ENCODE data around the gene GTPBP4. TPM values are rescaled to one million over a fixed set of nuclear protein-coding genes. Genes with fewer than 3 reads are reported as not detected.

Gene GTPBP4
- total and polyA plus RNA-seq, 2 of the 8 experiments (the other 6 are each of a cell fraction or from before 2014, with no cell fraction given), result 16.9 to 98.1 TPM

GRCh38 chr10:985361-985760 lies 2.9 kb upstream of the GTPBP4 start:
- no peak overlapping the region for H3K23ac ChIP-seq (ENCODE audit: insufficient read length)
- FAIRE-seq, result no peak
- H3K4me2 ChIP-seq (ENCODE audit: insufficient read depth in 1 of 2, low read depth in 2 of 2, low read length in 2 of 2), result no peak overlapping the region
- H3K9me3 ChIP-seq (ENCODE audit: insufficient read depth in 2 of 2, low read depth in 1 of 2, low read length in 1 of 2), result peaks cover 7 to 8% of the 10 kb centered on the region in 2 experiments
- no peak overlapping the region for H3K56ac ChIP-seq (replicated peaks; ENCODE audit: insufficient read length, low read depth, low read length)
- H3K36me3 ChIP-seq (ENCODE audit: control insufficient read depth in 2 of 4, insufficient read depth in 4 of 4, low read length in 3 of 4), result peaks cover 0 to 4% (median 0%) of the 10 kb centered on the region in 4 experiments; a peak in 1 of 8 replicates
- no peak overlapping the region for H4K8ac ChIP-seq (ENCODE audit: extremely low read depth, insufficient read depth, low read length)
- WGBS, 2 experiments (ENCODE audit: extremely low coverage in 1 of 2, insufficient coverage in 1 of 2, insufficient read length in 1 of 2, insufficient replicate concordance in 2 of 2, low coverage in 1 of 2, low lambda C conversion rate in 2 of 2, missing lambda C conversion rate in 1 of 2), result 92% methylated on average over 2 of the region's 2 CpGs; no CpG with 5 or more reads in 1 of the 2 experiments
- no peak overlapping the region for H3K4ac ChIP-seq (replicated peaks; ENCODE audit: insufficient read length, low read depth, low read length)
- POLR2A ChIA-PET (ENCODE audit: partially characterized antibody), result interaction anchor here (0.7 to 5.7 kb wide), 7 partner anchors 8 to 64 kb away, joined by 3 to 34 read pairs (median 5); partner anchors contain the start of genes IDI1 and LARP4B
- no peak overlapping the region for H2AK5ac ChIP-seq (ENCODE audit: low read depth, low read length)
- no peak overlapping the region for H4K91ac ChIP-seq (replicated peaks; ENCODE audit: insufficient read length, low read length)
- no peak overlapping the region for H3K4me3 ChIP-seq (ENCODE audit: extremely low read depth in 1 of 4, insufficient read depth in 2 of 4, low read depth in 3 of 4, low read length in 4 of 4)
- DNase-seq (ENCODE audit: low read depth in 1 of 2, low spot score in 2 of 2), result no peak
- H3K4me1 ChIP-seq (replicated peaks in 1 of 4; ENCODE audit: control insufficient read depth in 3 of 4, insufficient read depth in 4 of 4, low read length in 3 of 4), result peaks cover 0 to 3% (median 1%) of the 10 kb centered on the region in 4 experiments; a peak in 3 of 7 replicates
- H2BK12ac ChIP-seq (ENCODE audit: low read depth, low read length), result no peak overlapping the region
- no peak overlapping the region for H3K9ac ChIP-seq (replicated peaks in 1 of 4; ENCODE audit: extremely low read depth in 1 of 4, low read depth in 3 of 4, low read length in 3 of 4)
- peaks cover 19 to 27% of the 10 kb centered on the region in 2 experiments for H3K79me2 ChIP-seq (ENCODE audit: control insufficient read depth in 1 of 2, insufficient read depth in 2 of 2, low read length in 2 of 2)
- H2BK15ac ChIP-seq (ENCODE audit: low read length), result no peak overlapping the region
- H2BK20ac ChIP-seq (ENCODE audit: low read length), result no peak overlapping the region
- H3K27ac ChIP-seq (ENCODE audit: low read depth, low read length), result no peak overlapping the region
- H4K5ac ChIP-seq (ENCODE audit: insufficient read length, low read depth, low read length), result no peak overlapping the region
- H2BK5ac ChIP-seq (ENCODE audit: low read depth, low read length), result no peak overlapping the region
- H2AFZ ChIP-seq (ENCODE audit: low read length), result no peak overlapping the region
- no peaks in the 10 kb centered on the region for H3K27me3 ChIP-seq (replicated peaks in 1 of 4; ENCODE audit: control insufficient read depth in 3 of 4, extremely low read depth in 1 of 4, insufficient read depth in 3 of 4, low read length in 3 of 4)
- CTCF ChIA-PET (ENCODE audit: partially characterized antibody), result interaction anchor here (0.8 to 3.5 kb wide), 2 partner anchors 12 to 170 kb away, joined by 3 to 16 read pairs; no protein-coding TSS in a partner anchor
- H3K14ac ChIP-seq (ENCODE audit: insufficient read length), result no peak overlapping the region
- H3K79me1 ChIP-seq (ENCODE audit: low read depth, low read length), result peaks cover 2% of the 10 kb centered on the region; the same call in 1 of the 2 replicates
- H3K18ac ChIP-seq (ENCODE audit: extremely low read depth, low read length), result no peak overlapping the region
- H4K20me1 ChIP-seq (replicated peaks in 1 of 2; ENCODE audit: control insufficient read depth in 1 of 2, insufficient read depth in 2 of 2, low read length in 2 of 2), result peaks cover 0 to 2% of the 10 kb centered on the region in 2 experiments
- peaks cover 10% of the 10 kb centered on the region for H3K23me2 ChIP-seq (ENCODE audit: low read depth, low read length)
- H2BK120ac ChIP-seq (replicated peaks; ENCODE audit: low read depth, low read length), result no peak overlapping the region
- TF ChIP-seq GABPA (IDR thresholded peaks at IDR 0.05; ENCODE audit: borderline replicate concordance, insufficient read depth, low read length), result no peak
- TF ChIP-seq HDAC2 (IDR thresholded peaks at IDR 0.05; ENCODE audit: borderline replicate concordance in 1 of 2, low read depth in 2 of 2, low read length in 2 of 2), result no peak
- TF ChIP-seq, protein P1, sequence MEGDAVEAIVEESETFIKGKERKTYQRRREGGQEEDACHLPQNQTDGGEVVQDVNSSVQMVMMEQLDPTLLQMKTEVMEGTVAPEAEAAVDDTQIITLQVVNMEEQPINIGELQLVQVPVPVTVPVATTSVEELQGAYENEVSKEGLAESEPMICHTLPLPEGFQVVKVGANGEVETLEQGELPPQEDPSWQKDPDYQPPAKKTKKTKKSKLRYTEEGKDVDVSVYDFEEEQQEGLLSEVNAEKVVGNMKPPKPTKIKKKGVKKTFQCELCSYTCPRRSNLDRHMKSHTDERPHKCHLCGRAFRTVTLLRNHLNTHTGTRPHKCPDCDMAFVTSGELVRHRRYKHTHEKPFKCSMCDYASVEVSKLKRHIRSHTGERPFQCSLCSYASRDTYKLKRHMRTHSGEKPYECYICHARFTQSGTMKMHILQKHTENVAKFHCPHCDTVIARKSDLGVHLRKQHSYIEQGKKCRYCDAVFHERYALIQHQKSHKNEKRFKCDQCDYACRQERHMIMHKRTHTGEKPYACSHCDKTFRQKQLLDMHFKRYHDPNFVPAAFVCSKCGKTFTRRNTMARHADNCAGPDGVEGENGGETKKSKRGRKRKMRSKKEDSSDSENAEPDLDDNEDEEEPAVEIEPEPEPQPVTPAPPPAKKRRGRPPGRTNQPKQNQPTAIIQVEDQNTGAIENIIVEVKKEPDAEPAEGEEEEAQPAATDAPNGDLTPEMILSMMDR (IDR thresholded peaks at IDR 0.05; ENCODE audit: control extremely low read depth in 1 of 3, insufficient read depth in 1 of 3, low read depth in 1 of 3, low read length in 3 of 3), result no peak
- no peak for TF ChIP-seq CHD1 (IDR thresholded peaks at IDR 0.05; ENCODE audit: low read depth, low read length)
- TF ChIP-seq PHF8 (conservative IDR thresholded peaks at IDR 0.05; ENCODE audit: low read depth, low read length), result no peak
- no peak for TF ChIP-seq EP300 (IDR thresholded peaks at IDR 0.05; ENCODE audit: borderline replicate concordance in 1 of 2, low read depth in 2 of 2, low read length in 2 of 2)
- TF ChIP-seq JUN (IDR thresholded peaks at IDR 0.05; ENCODE audit: low read depth, low read length), result no peak
- no peak for TF ChIP-seq CBX5 (IDR thresholded peaks at IDR 0.05; ENCODE audit: low read depth, low read length)
- TF ChIP-seq RXRA (IDR thresholded peaks at IDR 0.05; ENCODE audit: insufficient read depth, low read depth, low read length), result no peak
- no peak for TF ChIP-seq NANOG (IDR thresholded peaks at IDR 0.05; ENCODE audit: insufficient read depth, low read depth, low read length, poor library complexity, severe bottlenecking)

Measured in H1 (cell line).